Trophoblast cell (in vitro differentiated cells and primary cell): ENCODE measurements around the gene STXBP2.

Source experiments
- DNase-seq, 2 donors: peaks; one replicate each; pipeline ENCODE4 v3.0.0-alpha.2; 2016
- H2AFZ ChIP-seq: 2 replicates; pipeline ENCODE4 v1.6.1; 2013; ENCODE audit warnings: low read length, moderate library complexity, mild to moderate bottlenecking; ENCODE audit not compliant: insufficient read depth, poor library complexity
- H2AK5ac ChIP-seq: 2 replicates; pipeline ENCODE4 v1.6.1; 2013; ENCODE audit warnings: mild to moderate bottlenecking, low read length
- H2BK120ac ChIP-seq: 2 replicates; pipeline ENCODE4 v1.6.1; 2013; ENCODE audit warnings: low read length, mild to moderate bottlenecking, moderate library complexity; ENCODE audit not compliant: insufficient read depth, poor library complexity
- H2BK12ac ChIP-seq: 2 replicates; pipeline ENCODE4 v1.6.1; 2013; ENCODE audit warnings: mild to moderate bottlenecking, low read length, moderate library complexity
- H2BK5ac ChIP-seq: 2 replicates; pipeline ENCODE4 v1.6.1; 2013; ENCODE audit warnings: low read length, low read depth, moderate library complexity, mild to moderate bottlenecking; ENCODE audit not compliant: poor library complexity
- H3K14ac ChIP-seq: 2 replicates; pipeline ENCODE4 v1.6.1; 2013; ENCODE audit warnings: mild to moderate bottlenecking, low read length
- H3K18ac ChIP-seq: 2 replicates; pipeline ENCODE4 v1.6.1; 2013; ENCODE audit warnings: mild to moderate bottlenecking, low read length
- H3K23ac ChIP-seq: 2 replicates; pipeline ENCODE4 v1.6.1; 2013; ENCODE audit warnings: low read length
- H3K27ac ChIP-seq: 2 replicates; pipeline ENCODE4 v1.5.1; 2013; ENCODE audit warnings: low read depth, mild to moderate bottlenecking, inconsistent platforms, low read length, moderate library complexity
- H3K27me3 ChIP-seq: 2 replicates; pipeline ENCODE4 v1.6.1; 2013; ENCODE audit warnings: inconsistent platforms, mild to moderate bottlenecking, low read length, moderate library complexity; ENCODE audit not compliant: insufficient read depth
- H3K36me3 ChIP-seq, 2 experiments: 1 replicate in 1 of 2; 2 replicates in 1 of 2; pipeline ENCODE4 v1.6.1; 2013; ENCODE audit warnings: low read length in 2 of 2, mild to moderate bottlenecking in 2 of 2, moderate library complexity in 1 of 2; ENCODE audit not compliant: insufficient read depth in 2 of 2, control insufficient read depth in 1 of 2
- H3K4ac ChIP-seq: 2 replicates; pipeline ENCODE4 v1.6.1; 2013; ENCODE audit warnings: low read depth, mild to moderate bottlenecking, low read length, moderate library complexity
- H3K4me1 ChIP-seq, 2 experiments: 1 replicate in 1 of 2; 2 replicates in 1 of 2; pipeline ENCODE4 v1.6.1; 2013; ENCODE audit warnings: low read length in 2 of 2, mild to moderate bottlenecking in 2 of 2, moderate library complexity in 1 of 2; ENCODE audit not compliant: insufficient read depth in 2 of 2, control insufficient read depth in 1 of 2
- H3K4me2 ChIP-seq: 2 replicates; pipeline ENCODE4 v1.6.1; 2013; ENCODE audit warnings: inconsistent platforms, mild to moderate bottlenecking, low read length, moderate library complexity
- H3K4me3 ChIP-seq: 2 replicates; pipeline ENCODE4 v1.5.1; 2013; ENCODE audit warnings: mild to moderate bottlenecking, low read depth, low read length, inconsistent platforms
- H3K79me1 ChIP-seq: one replicate; pipeline ENCODE4 v1.6.1; 2013; ENCODE audit warnings: low read length
- H3K79me2 ChIP-seq: 2 replicates; pipeline ENCODE4 v1.6.1; 2013; ENCODE audit warnings: low read length, mild to moderate bottlenecking; ENCODE audit not compliant: control insufficient read depth, insufficient read depth, poor library complexity
- H3K9ac ChIP-seq: 2 replicates; pipeline ENCODE4 v1.6.1; 2013; ENCODE audit warnings: mild to moderate bottlenecking, low read length
- H3K9me3 ChIP-seq: 2 replicates; pipeline ENCODE4 v1.6.1; 2013; ENCODE audit warnings: low read depth, mild to moderate bottlenecking, control low read depth, inconsistent platforms, low read length; ENCODE audit not compliant: insufficient read depth
- H4K12ac ChIP-seq: 2 replicates; pipeline ENCODE4 v1.6.1; 2013; ENCODE audit warnings: low read depth, mild to moderate bottlenecking, low read length, moderate library complexity
- H4K8ac ChIP-seq: 2 replicates; pipeline ENCODE4 v1.6.1; 2013; ENCODE audit warnings: low read depth, mild to moderate bottlenecking, low read length, moderate library complexity
- H4K91ac ChIP-seq: one replicate; pipeline ENCODE4 v1.6.1; 2013; ENCODE audit warnings: low read depth, mild to moderate bottlenecking, low read length, moderate library complexity
- WGBS: extraction: QIAGEN DNeasy Blood & Tissue Kit; methylation state at CpG from one replicate; pipeline ENCODE4 v1.1.7; 2013; ENCODE audit warnings: missing lambda C conversion rate; ENCODE audit not compliant: insufficient read length, insufficient coverage; ENCODE audit errors: extremely low coverage; 5-methylcytosine and 5-hydroxymethylcytosine counted together

STXBP2 gene

DNA sequence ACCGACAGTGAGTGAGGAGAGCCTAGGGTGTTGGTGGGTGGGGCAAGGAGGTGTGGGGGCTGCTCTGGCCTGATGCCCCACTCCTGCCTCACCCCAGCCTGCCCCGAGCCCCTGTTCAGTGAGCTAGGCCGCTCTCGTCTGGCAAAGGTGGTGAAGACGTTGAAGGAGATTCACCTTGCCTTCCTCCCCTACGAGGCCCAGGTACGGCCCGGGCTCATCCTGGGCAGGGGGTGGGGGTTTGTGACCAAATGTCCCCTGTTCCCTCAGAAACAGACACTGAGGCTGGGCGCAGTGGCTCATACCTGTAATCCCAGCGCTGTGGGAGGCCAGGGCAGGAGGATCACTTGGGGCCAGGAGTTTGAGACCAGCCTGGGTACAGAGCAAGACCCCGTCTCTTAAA is 3.9 kb downstream of the STXBP2 start:
- no peak overlapping the region for H2AK5ac ChIP-seq
- no peak overlapping the region for H2BK120ac ChIP-seq
- H3K79me2 ChIP-seq = peaks cover 7% of the 10 kb centered on the region
- no peak overlapping the region for H2BK5ac ChIP-seq
- H3K27ac ChIP-seq = no peak overlapping the region
- peaks cover 6% of the 10 kb centered on the region for H3K79me1 ChIP-seq
- no peak for DNase-seq
- peaks cover 26 to 29% of the 10 kb centered on the region in 2 experiments for H3K36me3 ChIP-seq
- no peak overlapping the region for H3K18ac ChIP-seq
- no peak overlapping the region for H3K23ac ChIP-seq
- H4K12ac ChIP-seq = no peak overlapping the region
- no peaks in the 10 kb centered on the region for H3K27me3 ChIP-seq
- H3K4me1 ChIP-seq = peaks cover 7 to 11% of the 10 kb centered on the region in 2 experiments
- no peak overlapping the region for H3K4me3 ChIP-seq
- no CpG with 5 or more reads among the region's 11 CpGs for WGBS
- H2BK12ac ChIP-seq = no peak overlapping the region
- H3K4me2 ChIP-seq = no peak overlapping the region
- H3K9me3 ChIP-seq = peaks cover 8% of the 10 kb centered on the region
- no peak overlapping the region for H4K8ac ChIP-seq
- no peak overlapping the region for H3K14ac ChIP-seq
- no peak overlapping the region for H3K9ac ChIP-seq
- H4K91ac ChIP-seq = no peak overlapping the region
- H2AFZ ChIP-seq = no peak overlapping the region
- H3K4ac ChIP-seq = no peak overlapping the region

DNA sequence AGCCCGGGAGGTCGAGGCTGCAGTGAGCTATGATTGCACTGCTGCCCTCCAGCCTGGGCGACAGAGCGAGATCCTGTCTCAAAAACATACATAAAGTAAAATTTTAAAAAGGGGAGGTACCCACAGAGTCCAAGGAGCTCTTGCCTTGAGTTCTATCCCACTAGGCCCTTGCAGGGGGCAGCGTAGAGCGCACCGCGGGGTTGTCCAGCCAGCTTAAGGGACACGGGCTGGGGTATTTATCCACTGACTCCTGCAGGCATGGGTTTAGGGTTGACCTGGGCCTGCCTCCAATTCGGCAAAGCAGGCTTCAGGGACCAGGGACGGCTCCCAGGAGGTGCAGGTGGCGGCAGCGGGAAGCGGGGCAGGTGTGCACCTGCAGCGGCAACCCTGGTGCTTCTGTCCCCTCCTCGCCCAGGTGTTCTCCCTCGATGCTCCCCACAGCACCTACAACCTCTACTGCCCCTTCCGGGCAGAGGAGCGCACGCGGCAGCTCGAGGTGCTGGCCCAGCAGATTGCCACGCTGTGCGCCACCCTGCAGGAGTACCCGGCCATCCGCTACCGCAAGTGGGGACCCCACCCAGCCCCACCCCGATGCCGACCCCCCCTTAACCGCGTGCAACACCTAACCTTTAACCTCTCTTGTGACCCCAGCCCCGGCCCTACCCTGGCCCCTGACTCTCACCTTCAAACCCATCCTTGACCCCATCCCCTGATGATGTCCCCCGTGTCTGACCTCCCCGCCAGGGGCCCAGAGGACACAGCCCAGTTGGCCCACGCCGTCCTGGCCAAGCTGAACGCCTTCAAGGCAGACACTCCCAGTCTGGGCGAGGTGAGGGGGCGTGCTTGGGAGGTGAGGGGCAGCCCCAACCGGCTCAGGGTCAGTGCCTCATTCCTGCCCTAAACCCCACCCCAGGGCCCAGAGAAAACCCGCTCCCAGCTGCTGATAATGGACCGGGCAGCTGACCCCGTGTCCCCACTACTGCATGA is 4.7 kb downstream of the STXBP2 start:
- peaks cover 31 to 36% of the 10 kb centered on the region in 2 experiments for H3K36me3 ChIP-seq
- H4K12ac ChIP-seq = no peak overlapping the region
- H3K4me2 ChIP-seq = no peak overlapping the region
- no CpG with 5 or more reads among the region's 43 CpGs for WGBS
- peaks cover 6% of the 10 kb centered on the region for H3K79me1 ChIP-seq
- H2AK5ac ChIP-seq = no peak overlapping the region
- no peak overlapping the region for H2BK120ac ChIP-seq
- H3K27ac ChIP-seq = no peak overlapping the region
- H4K91ac ChIP-seq = no peak overlapping the region
- H3K4me3 ChIP-seq = no peak overlapping the region
- H4K8ac ChIP-seq = no peak overlapping the region
- no peak overlapping the region for H3K23ac ChIP-seq
- H3K4ac ChIP-seq = no peak overlapping the region
- no peak overlapping the region for H3K18ac ChIP-seq
- DNase-seq = no peak
- H3K14ac ChIP-seq = no peak overlapping the region
- no peak overlapping the region for H2BK5ac ChIP-seq
- H3K9me3 ChIP-seq = peaks cover 5% of the 10 kb centered on the region
- peaks cover 7% of the 10 kb centered on the region for H3K79me2 ChIP-seq
- H3K4me1 ChIP-seq = peaks cover 5 to 8% of the 10 kb centered on the region in 2 experiments
- H3K9ac ChIP-seq = no peak overlapping the region
- no peak overlapping the region for H2AFZ ChIP-seq
- H2BK12ac ChIP-seq = no peak overlapping the region
- no peaks in the 10 kb centered on the region for H3K27me3 ChIP-seq

DNA sequence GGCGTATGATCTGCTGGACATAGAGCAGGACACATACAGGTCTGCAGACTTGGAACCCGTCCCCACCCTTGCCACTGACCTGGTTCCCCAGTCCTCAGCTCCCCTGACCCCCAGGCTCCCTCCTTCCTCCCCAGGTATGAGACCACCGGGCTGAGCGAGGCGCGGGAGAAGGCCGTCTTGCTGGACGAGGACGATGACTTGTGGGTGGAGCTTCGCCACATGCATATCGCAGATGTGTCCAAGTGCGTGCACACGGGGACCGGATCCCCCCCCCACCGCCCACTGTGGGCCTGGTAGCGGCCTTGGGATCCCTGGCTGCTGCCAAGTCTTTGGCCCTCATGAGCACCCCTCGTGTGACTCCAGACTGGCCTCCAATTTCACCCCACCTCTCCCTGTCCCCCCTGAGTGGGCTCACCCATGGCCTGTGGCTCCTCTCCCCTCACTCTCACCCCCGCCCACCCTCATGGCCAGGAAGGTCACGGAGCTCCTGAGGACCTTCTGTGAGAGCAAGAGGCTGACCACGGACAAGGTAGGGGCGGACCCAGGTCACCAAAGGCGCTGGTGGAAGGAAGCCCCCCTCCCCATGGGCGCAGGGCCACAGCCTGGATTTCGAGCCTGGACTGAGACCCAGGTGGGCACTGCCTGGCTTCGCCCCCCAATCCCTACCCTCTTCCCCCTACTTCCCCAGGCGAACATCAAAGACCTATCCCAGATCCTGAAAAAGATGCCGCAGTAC is 5.6 kb downstream of the STXBP2 start:
- peaks cover 1% of the 10 kb centered on the region for H3K79me1 ChIP-seq
- no peak overlapping the region for H2BK120ac ChIP-seq
- H2BK5ac ChIP-seq = no peak overlapping the region
- H3K79me2 ChIP-seq = peaks cover 2% of the 10 kb centered on the region
- no peak overlapping the region for H2BK12ac ChIP-seq
- DNase-seq = no peak
- H4K12ac ChIP-seq = no peak overlapping the region
- H3K4ac ChIP-seq = no peak overlapping the region
- no peak overlapping the region for H3K4me2 ChIP-seq
- H3K4me3 ChIP-seq = no peak overlapping the region
- H3K27me3 ChIP-seq = no peaks in the 10 kb centered on the region
- H3K14ac ChIP-seq = no peak overlapping the region
- no CpG with 5 or more reads among the region's 27 CpGs for WGBS
- no peak overlapping the region for H2AK5ac ChIP-seq
- peaks cover 3% of the 10 kb centered on the region for H3K9me3 ChIP-seq
- H3K18ac ChIP-seq = no peak overlapping the region
- H2AFZ ChIP-seq = no peak overlapping the region
- no peak overlapping the region for H4K91ac ChIP-seq
- H3K9ac ChIP-seq = no peak overlapping the region
- H3K23ac ChIP-seq = no peak overlapping the region
- H3K27ac ChIP-seq = no peak overlapping the region
- H3K4me1 ChIP-seq = peaks cover 3 to 4% of the 10 kb centered on the region in 2 experiments
- no peak overlapping the region for H4K8ac ChIP-seq
- H3K36me3 ChIP-seq = peaks cover 37 to 44% of the 10 kb centered on the region in 2 experiments

DNA sequence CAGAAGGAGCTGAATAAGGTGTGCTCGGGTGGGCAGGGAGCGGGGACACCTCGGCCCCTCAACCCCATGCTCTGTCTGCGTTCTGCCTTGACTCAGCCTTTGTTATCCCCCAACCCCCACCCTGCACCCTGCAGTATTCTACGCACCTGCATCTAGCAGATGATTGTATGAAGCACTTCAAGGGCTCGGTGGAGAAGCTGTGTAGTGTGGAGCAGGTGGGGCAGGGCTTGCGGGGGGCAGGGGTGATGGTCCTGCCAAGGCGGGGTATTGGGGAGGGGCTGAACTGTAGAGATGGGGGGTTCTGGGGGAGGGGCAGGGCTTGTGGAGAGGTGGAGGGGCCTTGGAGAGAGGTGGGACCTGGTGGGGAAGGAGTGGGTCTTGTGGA is 6.1 kb downstream of the STXBP2 start:
- Histone ChIP-seq H4K8ac (no peak overlapping the region), H3K14ac (no peak overlapping the region), H4K12ac (no peak overlapping the region), H2BK120ac (no peak overlapping the region), H3K36me3 (peaks cover 38 to 44% of the 10 kb centered on the region in 2 experiments), H3K9ac (no peak overlapping the region), H3K27ac (no peak overlapping the region), H3K79me1 (no peaks in the 10 kb centered on the region), H2AK5ac (no peak overlapping the region), H2BK5ac (no peak overlapping the region), H3K18ac (no peak overlapping the region), H3K4me1 (no peaks in the 10 kb centered on the region), H3K27me3 (no peaks in the 10 kb centered on the region), H3K4me2 (no peak overlapping the region), H2BK12ac (no peak overlapping the region), H3K4me3 (no peak overlapping the region), H3K9me3 (peaks cover 3% of the 10 kb centered on the region), H3K4ac (no peak overlapping the region), H4K91ac (no peak overlapping the region), H2AFZ (no peak overlapping the region), H3K79me2 (no peaks in the 10 kb centered on the region), H3K23ac (no peak overlapping the region)
- WGBS = no CpG with 5 or more reads among the region's 8 CpGs
- DNase-seq = no peak
